Esophagus (tissue), 2 donors: Measurements from ENCODE around the gene RIPK1. TPM values are rescaled to one million over a fixed set of nuclear protein-coding genes. Genes with fewer than 3 reads are reported as not detected.
"Not testable (repeated sequence)": the region's sequence is repeated elsewhere in the genome, so short reads cannot be mapped to it uniquely, and the experiment has no call there.

ENCODE experiments used
- H3K27ac ChIP-seq, 2 donors: one replicate each; pipeline ENCODE4 v1.5.1; 2013; ENCODE audit warnings: low read depth in 2 of 2, mild to moderate bottlenecking in 2 of 2, inconsistent platforms in 1 of 2, low read length in 1 of 2, moderate library complexity in 1 of 2
- H3K27me3 ChIP-seq, 2 donors: one replicate each; pipeline ENCODE4 v1.6.1; 2013; ENCODE audit warnings: low read length in 2 of 2, control low read depth in 1 of 2, mild to moderate bottlenecking in 1 of 2; ENCODE audit not compliant: insufficient read depth in 2 of 2, control insufficient read depth in 1 of 2
- H3K36me3 ChIP-seq, 2 donors: one replicate each; pipeline ENCODE4 v1.6.1; 2013; ENCODE audit warnings: low read length in 1 of 2; ENCODE audit not compliant: control insufficient read depth in 2 of 2, insufficient read depth in 2 of 2
- H3K4me1 ChIP-seq, 2 donors: one replicate each; pipeline ENCODE4 v1.6.1; 2013; ENCODE audit warnings: low read length in 1 of 2; ENCODE audit not compliant: control insufficient read depth in 2 of 2, insufficient read depth in 2 of 2
- H3K4me3 ChIP-seq, 2 donors: one replicate each; pipeline ENCODE4 v1.5.1; 2013; ENCODE audit warnings: low read length in 2 of 2, mild to moderate bottlenecking in 2 of 2, low read depth in 1 of 2, moderate library complexity in 1 of 2
- H3K9me3 ChIP-seq, 2 donors: one replicate each; pipeline ENCODE4 v1.6.1; 2013; ENCODE audit warnings: mild to moderate bottlenecking in 2 of 2, low read depth in 1 of 2, low read length in 1 of 2, moderate library complexity in 1 of 2; ENCODE audit not compliant: control insufficient read depth in 2 of 2, insufficient read depth in 1 of 2
- WGBS, 2 donors: extraction: QIAGEN DNeasy Blood & Tissue Kit; methylation state at CpG; one replicate each; pipeline ENCODE4 v1.1.7; 2013; 5-methylcytosine and 5-hydroxymethylcytosine counted together
- polyA plus RNA-seq, 2 donors: library from polyadenylated mRNA; stranded (reverse); fragments of 200-250 nt; gene quantifications; one replicate each; pipeline ENCODE4 v1.2.3, GENCODE V29; 2013
- donor health status: healthy with polysubstance abuse.
- donor health status: Bipolar disorder and iron deficiency.

The RIPK1 gene
- polyA plus RNA-seq, 2 donors, result 11.1 to 13.3 TPM

DNA sequence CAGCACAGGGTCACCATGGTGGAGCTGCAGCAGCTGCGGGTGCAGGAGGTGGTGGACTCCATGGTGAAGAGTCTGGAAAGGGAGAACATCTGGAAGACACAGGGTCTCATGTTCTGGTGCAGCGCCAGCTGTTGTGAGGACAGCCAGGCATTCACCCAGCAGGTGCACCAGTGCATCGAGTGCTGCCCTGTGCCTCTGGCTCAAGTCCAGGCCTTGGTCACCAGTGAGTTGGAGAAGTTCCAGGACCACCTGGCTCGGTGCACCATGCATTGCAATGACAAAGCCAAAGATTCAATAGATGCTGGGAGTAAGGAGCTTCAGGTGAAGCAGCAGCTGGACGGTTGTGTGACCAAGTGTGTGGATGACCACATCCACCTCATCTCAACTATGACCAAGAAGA lies 22.9 kb upstream of the RIPK1 start:
- Histone ChIP-seq H3K4me1 (no peaks in the 10 kb centered on the region), H3K27ac (no peak overlapping the region), H3K27me3 (no peaks in the 10 kb centered on the region), H3K36me3 (no peaks in the 10 kb centered on the region), H3K9me3 (no peaks in the 10 kb centered on the region), H3K4me3 (no peak overlapping the region)
- 66 to 67% methylated on average over 5 of the region's 5 CpGs for WGBS, 2 donors

DNA sequence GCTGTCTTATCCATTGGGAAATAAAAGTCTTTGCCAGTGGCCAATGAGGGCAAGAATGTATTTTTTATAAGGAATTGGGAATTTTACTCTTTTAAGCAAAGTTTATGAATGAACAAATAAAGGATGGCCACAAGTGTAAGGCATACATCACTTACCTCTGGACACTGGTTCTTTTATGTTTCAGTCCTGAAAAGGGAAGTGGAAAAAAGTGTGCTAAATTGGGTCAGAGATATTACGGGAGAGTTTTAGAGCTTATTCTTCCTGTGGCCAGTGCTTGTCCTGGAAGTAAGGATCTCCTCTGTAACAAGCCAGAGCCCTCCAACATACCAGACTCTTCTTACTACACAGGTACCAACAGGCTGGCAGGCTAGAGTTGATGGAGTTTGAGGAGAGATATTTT lies 22.5 kb upstream of the RIPK1 start:
- no peaks in the 10 kb centered on the region for H3K4me1 ChIP-seq
- H3K27me3 ChIP-seq, result no peaks in the 10 kb centered on the region
- H3K27ac ChIP-seq, result no peak overlapping the region
- no peak overlapping the region for H3K4me3 ChIP-seq
- H3K9me3 ChIP-seq, result no peaks in the 10 kb centered on the region
- 65 to 71% methylated on average over 1 of the region's 1 CpG for WGBS, 2 donors
- H3K36me3 ChIP-seq, result no peaks in the 10 kb centered on the region

GRCh38 chr6:3046295-3046694 lies 22.0 kb upstream of the RIPK1 start:
- H3K27ac ChIP-seq, result no peak overlapping the region
- 76 to 82% methylated on average over 3 of the region's 3 CpGs for WGBS, 2 donors
- H3K9me3 ChIP-seq, result no peaks in the 10 kb centered on the region
- no peaks in the 10 kb centered on the region for H3K36me3 ChIP-seq
- no peak overlapping the region for H3K4me3 ChIP-seq
- H3K27me3 ChIP-seq, result no peaks in the 10 kb centered on the region
- no peaks in the 10 kb centered on the region for H3K4me1 ChIP-seq

DNA sequence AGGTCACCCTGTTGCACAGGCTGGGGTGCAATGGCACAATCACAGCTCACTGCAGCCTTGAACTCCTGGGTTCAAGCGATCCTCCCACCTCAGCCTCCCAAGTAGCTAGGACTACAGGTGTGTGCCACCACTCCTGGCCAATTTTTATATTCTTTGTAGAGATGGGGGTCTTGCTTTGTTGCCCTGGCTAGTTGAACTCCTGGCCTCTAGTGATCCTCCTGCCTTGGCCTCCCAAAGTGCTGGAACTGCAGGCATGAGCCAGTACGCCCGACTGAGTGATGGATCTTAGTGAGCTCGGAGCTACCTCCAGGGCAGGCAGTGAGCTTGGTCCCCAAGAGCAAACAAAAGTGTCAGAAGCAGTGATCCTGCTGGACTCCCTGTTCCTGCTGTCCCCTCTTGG lies 20.3 kb upstream of the RIPK1 start:
- H3K4me3 ChIP-seq, H3K4me1 ChIP-seq, H3K27ac ChIP-seq, H3K9me3 ChIP-seq, H3K27me3 ChIP-seq, H3K36me3 ChIP-seq: not testable (repeated sequence)
- 94 to 95% methylated on average over 4 of the region's 4 CpGs for WGBS, 2 donors

- no peaks in the 10 kb centered on the region for H3K36me3 ChIP-seq
- no peaks in the 10 kb centered on the region for H3K4me1 ChIP-seq
- no peaks in the 10 kb centered on the region for H3K9me3 ChIP-seq
- H3K27ac ChIP-seq, result no peak overlapping the region
- H3K4me3 ChIP-seq, result no peak overlapping the region
- 80 to 81% methylated on average over 16 to 17 of the region's 17 CpGs for WGBS, 2 donors
- no peaks in the 10 kb centered on the region for H3K27me3 ChIP-seq
Observed at GRCh38 chr6:3052481-3053230, 15.6 kb upstream of the RIPK1 start.

DNA sequence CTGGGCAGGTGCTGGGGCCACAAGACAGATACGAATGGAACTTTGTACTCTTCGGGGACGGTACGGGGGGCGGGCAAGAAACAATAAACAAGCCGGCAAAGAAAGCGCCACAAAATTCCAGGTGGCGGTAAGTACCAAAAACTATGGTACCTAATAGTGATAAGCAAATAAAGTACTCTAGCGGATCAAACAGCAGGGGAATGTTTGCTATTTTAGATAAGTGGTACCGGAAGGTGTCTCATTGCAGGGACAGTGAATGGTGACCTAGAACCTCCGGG lies 15.1 kb upstream of the RIPK1 start:
- no peaks in the 10 kb centered on the region for H3K27me3 ChIP-seq
- no peaks in the 10 kb centered on the region for H3K9me3 ChIP-seq
- H3K4me3 ChIP-seq, result peak overlapping the region in 1 of 2 donors; percentile 32
- peak overlapping the region in 1 of 2 donors; percentile 51 for H3K27ac ChIP-seq
- no peaks in the 10 kb centered on the region for H3K4me1 ChIP-seq
- no peaks in the 10 kb centered on the region for H3K36me3 ChIP-seq
- 52 to 71% methylated on average over 11 of the region's 11 CpGs for WGBS, 2 donors

- H3K36me3 ChIP-seq, H3K27me3 ChIP-seq, H3K4me3 ChIP-seq, H3K9me3 ChIP-seq, H3K4me1 ChIP-seq: not testable (repeated sequence)
- 47 to 52% methylated on average over 27 of the region's 27 CpGs for WGBS, 2 donors
- H3K27ac ChIP-seq, result peak overlapping the region in 1 of 2 donors; percentile 84
Observed at GRCh38 chr6:3054229-3055157, 13.8 kb upstream of the RIPK1 start.

DNA sequence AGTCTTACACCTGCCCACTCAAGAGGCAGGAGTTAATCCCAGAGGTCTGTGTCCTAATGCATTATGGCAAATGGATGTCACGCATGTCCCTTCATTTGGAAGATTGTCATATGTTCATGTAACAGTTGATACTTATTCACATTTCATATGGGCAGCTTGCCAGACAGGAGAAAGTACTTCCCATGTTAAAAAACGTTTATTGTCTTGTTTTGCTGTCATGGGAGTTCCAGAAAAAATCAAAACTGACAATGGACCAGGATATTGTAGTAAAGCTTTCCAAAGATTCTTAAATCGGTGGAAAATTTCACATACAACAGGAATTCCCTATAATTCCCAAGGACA lies 13.2 kb upstream of the RIPK1 start:
- WGBS, 2 donors, result 43 to 56% methylated on average over 3 of the region's 3 CpGs

DNA sequence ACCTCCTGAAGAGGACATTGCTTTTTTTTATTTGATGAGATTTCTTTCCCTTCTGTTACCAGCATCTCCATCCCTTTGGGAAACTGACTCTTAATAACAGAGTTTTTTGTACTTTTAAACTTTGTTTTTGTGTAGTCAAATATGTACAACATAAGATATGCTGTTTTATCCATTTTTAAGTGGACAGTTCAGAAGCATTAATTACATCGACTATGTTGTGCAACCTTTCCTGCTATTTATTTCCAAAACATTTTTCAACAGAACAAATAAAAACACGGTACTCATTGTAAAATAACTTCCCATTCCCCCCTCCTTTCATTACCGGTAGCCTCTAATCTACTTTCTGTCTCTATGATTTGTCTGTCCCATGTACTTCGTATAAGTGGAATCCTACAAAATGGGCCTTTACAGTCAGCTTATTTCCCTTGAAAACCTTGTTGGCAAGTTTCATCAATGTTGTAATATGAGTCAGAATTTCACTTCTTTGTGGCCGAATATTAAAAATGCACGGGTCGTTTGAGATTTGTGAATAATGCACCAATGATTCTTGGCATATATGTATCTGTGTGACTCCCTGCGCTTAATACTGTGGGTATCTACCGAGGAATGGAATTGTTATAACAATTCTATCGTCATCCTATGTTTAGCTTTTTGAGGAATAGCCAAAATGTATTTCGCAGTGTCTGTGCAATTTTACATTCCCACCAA lies 11.1 kb upstream of the RIPK1 start:
- Histone ChIP-seq H3K27ac (no peak overlapping the region), H3K9me3 (no peaks in the 10 kb centered on the region), H3K27me3 (no peaks in the 10 kb centered on the region), H3K36me3 (no peaks in the 10 kb centered on the region), H3K4me3 (no peak overlapping the region), H3K4me1 (no peaks in the 10 kb centered on the region)
- WGBS, 2 donors, result 75 to 80% methylated on average over 11 of the region's 11 CpGs

More for the DNA sequence above, 13.2 kb upstream of the RIPK1 start:
- not testable (repeated sequence) for H3K27me3 ChIP-seq, H3K36me3 ChIP-seq, H3K4me3 ChIP-seq, H3K9me3 ChIP-seq, H3K4me1 ChIP-seq
- H3K27ac ChIP-seq, result peak overlapping the region in 1 of 2 donors; percentile 74
